IMR-90 (cell line): Measurements from ENCODE around the gene RPS6KA4. TPM values are rescaled to one million over a fixed set of nuclear protein-coding genes. Genes with fewer than 3 reads are reported as not detected.

ENCODE experiments used
- ATAC-seq: fragments of 200-7000 bp; cut with Tn5 transposase; 2 replicates; pipeline ENCODE4 v1.9.1; 2020; ENCODE audit warnings: low read depth, mild to moderate bottlenecking, moderate library complexity
- BruUV-seq: library from RNA; stranded (reverse); fragments of 400-500 nt; replicated peaks from 2 replicates; lab custom pipeline; 2021; lab: Mats Ljungman, UMichigan
- CTCF ChIA-PET: fragments of 300-600 bp; formaldehyde crosslinking; extraction: SDS; loops from one replicate; lab custom pipeline; 2021; ENCODE audit warnings: antibody characterized with exemption; lab: Yijun Ruan, JAX
- POLR2A ChIA-PET: fragments of 300-600 bp; sonication (Branson Sonifier 250); formaldehyde crosslinking; loops from one replicate; lab custom pipeline; 2022; ENCODE audit warnings: antibody characterized with exemption; ENCODE audit not compliant: unreplicated experiment; lab: Charles Lee
- DNase-seq: peaks from one replicate; pipeline ENCODE4 v3.0.0; 2013
- H2AFZ ChIP-seq: replicated peaks from 2 replicates; pipeline ENCODE3; 2013; ENCODE audit warnings: low read length, mild to moderate bottlenecking; ENCODE audit not compliant: poor library complexity
- H2AK5ac ChIP-seq: 2 replicates; pipeline ENCODE4 v1.6.1; 2013; ENCODE audit warnings: low read depth, low read length, inconsistent platforms
- H2AK9ac ChIP-seq: replicated peaks from 2 replicates; pipeline ENCODE3; 2013; ENCODE audit warnings: mild to moderate bottlenecking, low read depth, low read length, moderate library complexity; ENCODE audit not compliant: poor library complexity
- H2BK120ac ChIP-seq: 2 replicates; pipeline ENCODE4 v1.6.1; 2013; ENCODE audit warnings: low read depth, low read length, inconsistent platforms
- H2BK15ac ChIP-seq: 3 replicates; pipeline ENCODE4 v1.6.1; 2013; ENCODE audit warnings: low read depth, low read length, inconsistent platforms
- H2BK20ac ChIP-seq: 2 replicates; pipeline ENCODE4 v1.6.1; 2013; ENCODE audit warnings: low read depth, mild to moderate bottlenecking, inconsistent platforms, low read length, moderate library complexity
- H2BK5ac ChIP-seq: 2 replicates; pipeline ENCODE4 v1.6.1; 2013; ENCODE audit warnings: mild to moderate bottlenecking, low read depth, low read length, inconsistent platforms; ENCODE audit not compliant: poor library complexity, severe bottlenecking
- H3K14ac ChIP-seq: replicated peaks from 2 replicates; pipeline ENCODE4 v1.6.1; 2013; ENCODE audit warnings: low read depth, low read length, inconsistent platforms
- H3K18ac ChIP-seq: 2 replicates; pipeline ENCODE4 v1.6.1; 2013; ENCODE audit warnings: low read depth, low read length, control low read depth
- H3K23ac ChIP-seq: 2 replicates; pipeline ENCODE4 v1.6.1; 2013; ENCODE audit warnings: low read depth, low read length, inconsistent platforms
- H3K27ac ChIP-seq: 2 replicates; pipeline ENCODE4 v1.5.1; 2013; ENCODE audit warnings: mild to moderate bottlenecking, control low read depth, low read length; ENCODE audit not compliant: insufficient read depth
- H3K27me3 ChIP-seq: 2 replicates; pipeline ENCODE4 v1.6.1; 2013; ENCODE audit warnings: low read length; ENCODE audit not compliant: control insufficient read depth, insufficient read depth
- H3K36me3 ChIP-seq: 2 replicates; pipeline ENCODE4 v1.6.1; 2013; ENCODE audit warnings: low read length, mixed read lengths; ENCODE audit not compliant: control insufficient read depth, insufficient read depth
- H3K4ac ChIP-seq: 2 replicates; pipeline ENCODE4 v1.6.1; 2013; ENCODE audit warnings: low read depth, low read length, inconsistent platforms
- H3K4me1 ChIP-seq: 2 replicates; pipeline ENCODE4 v1.6.1; 2013; ENCODE audit warnings: low read length, mixed read lengths; ENCODE audit not compliant: control insufficient read depth, insufficient read depth
- H3K4me2 ChIP-seq: 2 replicates; pipeline ENCODE4 v1.6.1; 2013; ENCODE audit warnings: low read depth, mild to moderate bottlenecking, control low read depth, low read length, moderate library complexity
- H3K4me3 ChIP-seq: 2 replicates; pipeline ENCODE4 v1.5.1; 2013; ENCODE audit warnings: low read depth, mild to moderate bottlenecking, control low read depth, low read length, moderate library complexity; ENCODE audit not compliant: insufficient read depth
- H3K56ac ChIP-seq: 2 replicates; pipeline ENCODE4 v1.6.1; 2013; ENCODE audit warnings: low read length, inconsistent platforms; ENCODE audit not compliant: insufficient read depth; ENCODE audit errors: extremely low read depth
- H3K79me1 ChIP-seq, 2 experiments: 2 replicates each; pipeline ENCODE4 v1.6.1; 2013; ENCODE audit warnings: low read length in 2 of 2, inconsistent platforms in 1 of 2, low read depth in 1 of 2
- H3K9ac ChIP-seq: 2 replicates; pipeline ENCODE4 v1.6.1; 2013; ENCODE audit warnings: low read depth, low read length, control low read depth
- H3K9me1 ChIP-seq: 2 replicates; pipeline ENCODE4 v1.6.1; 2013; ENCODE audit warnings: low read length, inconsistent platforms; ENCODE audit not compliant: insufficient read depth
- H3K9me3 ChIP-seq: 2 replicates; pipeline ENCODE4 v1.6.1; 2013; ENCODE audit warnings: low read length; ENCODE audit not compliant: control insufficient read depth, insufficient read depth
- H4K20me1 ChIP-seq: 2 replicates; pipeline ENCODE4 v1.6.1; 2013; ENCODE audit warnings: low read length, inconsistent platforms; ENCODE audit not compliant: insufficient read depth
- H4K5ac ChIP-seq: 2 replicates; pipeline ENCODE4 v1.6.1; 2013; ENCODE audit warnings: mild to moderate bottlenecking, low read depth, low read length, control low read depth
- H4K8ac ChIP-seq, 2 experiments: 2 replicates each; pipeline ENCODE4 v1.6.1; 2013; ENCODE audit warnings: low read depth in 2 of 2, low read length in 2 of 2, control low read depth in 1 of 2, inconsistent platforms in 1 of 2
- H4K91ac ChIP-seq: 2 replicates; pipeline ENCODE4 v1.6.1; 2013; ENCODE audit warnings: low read depth, low read length, inconsistent platforms; ENCODE audit not compliant: insufficient read depth
- BHLHE40 ChIP-seq: fragments of 150-350 bp; IDR thresholded peaks from 2 replicates; pipeline ENCODE4 v1.6.1; 2016; ENCODE audit warnings: mild to moderate bottlenecking, low read depth, low read length
- CEBPB ChIP-seq: IDR thresholded peaks from 2 replicates; pipeline ENCODE4 v1.6.1; 2012; ENCODE audit warnings: low read depth, low read length, improper control_type of control experiment
- CHD1 ChIP-seq: IDR thresholded peaks from 2 replicates; pipeline ENCODE4 v1.6.1; 2012; ENCODE audit warnings: low read depth, low read length, improper control_type of control experiment
- CTCF ChIP-seq: conservative IDR thresholded peaks from 2 replicates; pipeline ENCODE4 v1.5.1; 2012; ENCODE audit warnings: mild to moderate bottlenecking, low read depth, low read length, improper control_type of control experiment
- ELK1 ChIP-seq: fragments of 150-350 bp; IDR thresholded peaks from 2 replicates; pipeline ENCODE4 v1.6.1; 2016; ENCODE audit warnings: low read depth, mild to moderate bottlenecking, low read length, moderate library complexity, borderline replicate concordance
- MAFK ChIP-seq: IDR thresholded peaks from 2 replicates; pipeline ENCODE4 v1.6.1; 2012; ENCODE audit warnings: low read depth, low read length, improper control_type of control experiment
- MAZ ChIP-seq: IDR thresholded peaks from 2 replicates; pipeline ENCODE4 v1.6.1; 2012; ENCODE audit warnings: low read depth, mild to moderate bottlenecking, low read length, improper control_type of control experiment, moderate library complexity, borderline replicate concordance
- MXI1 ChIP-seq: IDR thresholded peaks from 2 replicates; pipeline ENCODE4 v1.6.1; 2012; ENCODE audit warnings: low read depth, mild to moderate bottlenecking, low read length, moderate library complexity, borderline replicate concordance
- NFE2L2 ChIP-seq: fragments of 150-350 bp; IDR thresholded peaks from 2 replicates; pipeline ENCODE4 v1.6.1; 2016; ENCODE audit warnings: low read depth, mild to moderate bottlenecking, low read length
- POLR2A ChIP-seq: IDR thresholded peaks from 2 replicates; pipeline ENCODE4 v1.6.1; 2012; ENCODE audit warnings: mild to moderate bottlenecking, low read depth, low read length
- RCOR1 ChIP-seq: IDR thresholded peaks from 2 replicates; pipeline ENCODE4 v1.6.1; 2012; ENCODE audit warnings: mild to moderate bottlenecking, low read length, improper control_type of control experiment; ENCODE audit not compliant: insufficient replicate concordance
- RFX5 ChIP-seq: IDR thresholded peaks from 2 replicates; pipeline ENCODE4 v1.8.0; 2012; ENCODE audit warnings: low read depth, mild to moderate bottlenecking, low read length, moderate library complexity
- SMC3 ChIP-seq: fragments of 150-350 bp; IDR thresholded peaks from 2 replicates; pipeline ENCODE4 v1.6.1; 2016; ENCODE audit warnings: low read depth, mild to moderate bottlenecking, antibody characterized with exemption, low read length, moderate library complexity
- USF2 ChIP-seq: fragments of 150-350 bp; IDR thresholded peaks from 2 replicates; pipeline ENCODE4 v1.6.1; 2017; ENCODE audit warnings: mild to moderate bottlenecking, antibody characterized with exemption, low read length, low read depth
- WGBS, 2 experiments: methylation state at CpG; one replicate each; pipeline versions ENCODE4 v1.1.5 to v1.1.7; 2013; ENCODE audit warnings: missing lambda C conversion rate in 2 of 2; ENCODE audit not compliant: insufficient read length in 1 of 2; ENCODE audit errors: extremely low coverage in 2 of 2; 5-methylcytosine and 5-hydroxymethylcytosine counted together
- dilution Hi-C: fragments of 300-500 bp; cut with HindIII; formaldehyde crosslinking; loops from one replicate; pipeline ENCODE4 v1.14.3; 2018; ENCODE audit warnings: low sequenced_read_pairs; ENCODE audit not compliant: unreplicated experiment
- in situ Hi-C: fragments of 300-500 bp; cut with MboI; formaldehyde crosslinking; loops from 3 replicates; pipeline ENCODE4 v1.14.3; 2019; ENCODE audit warnings: low sequenced_read_pairs, inconsistent platforms, mixed read lengths
- intact Hi-C: fragments of 100-400 bp; cut with micrococcal nuclease; formaldehyde crosslinking; loops from 2 replicates; pipeline ENCODE4 v1.10.0; 2022
- polyA plus RNA-seq, 3 experiments: library from polyadenylated mRNA; depleted of rRNA; stranded (reverse); fragments of >200 nt; gene quantifications; 2 replicates each; pipeline ENCODE4 v1.2.3, GENCODE V29; 2012; ENCODE audit warnings: low replicate concordance in 1 of 3
- total RNA-seq: library from RNA; depleted of rRNA; stranded (reverse); fragments of >200 nt; gene quantifications from 2 replicates; pipeline ENCODE4 v1.2.3, GENCODE V29; 2012

The RPS6KA4 gene
- total and polyA plus RNA-seq, 2 of the 4 experiments (the other 2 are of a cell fraction), result 38.8 to 52.9 TPM

GRCh38 chr11:64384981-64385944, 26.3 kb downstream of the RPS6KA4 start:
- 63% methylated on average over 3 of the region's 15 CpGs; no CpG with 5 or more reads in 1 of the 2 experiments for WGBS, 2 experiments
- no peak overlapping the region for H3K56ac ChIP-seq
- H3K4ac ChIP-seq, result no peak overlapping the region
- no peak overlapping the region for H3K27ac ChIP-seq
- CTCF ChIA-PET, result interaction anchor here (0.6 to 0.8 kb wide), 2 partner anchors 11 to 30 kb away, joined by 4 to 5 read pairs; no protein-coding TSS in a partner anchor
- H3K4me1 ChIP-seq, result no peaks in the 10 kb centered on the region
- H3K18ac ChIP-seq, result no peak overlapping the region
- DNase-seq, result no peak
- POLR2A ChIA-PET, result no interaction called here
- H3K9ac ChIP-seq, result no peak overlapping the region
- H4K5ac ChIP-seq, result no peak overlapping the region
- in situ Hi-C loops, result no loop called here
- no peak overlapping the region for H4K8ac ChIP-seq
- no peaks in the 10 kb centered on the region for H4K20me1 ChIP-seq
- no peak overlapping the region for H2BK120ac ChIP-seq
- no peak overlapping the region for H3K4me3 ChIP-seq
- H3K14ac ChIP-seq, result no peak overlapping the region
- 0 out of 2 replicates have a peak, but pooled peaks have one; percentile 22 for ATAC-seq
- H3K27me3 ChIP-seq, result peaks cover 51% of the 10 kb centered on the region
- H2BK15ac ChIP-seq, result no peak overlapping the region
- no peak overlapping the region for H3K4me2 ChIP-seq
- H3K79me1 ChIP-seq, result no peaks in the 10 kb centered on the region
- BruUV-seq, result no TSS peak
- H2BK5ac ChIP-seq, result no peak overlapping the region
- no peak overlapping the region for H2AK9ac ChIP-seq
- TF ChIP-seq RCOR1 (no peak), CHD1 (no peak), ELK1 (no peak), POLR2A (no peak), RFX5 (no peak), CEBPB (no peak), BHLHE40 (no peak), MXI1 (no peak), NFE2L2 (no peak), SMC3 (no peak), MAFK (no peak), MAZ (no peak), USF2 (no peak), CTCF (no peak)
- intact Hi-C loops, result no loop called here
- H3K9me1 ChIP-seq, result 0 out of 2 replicates have a peak, but pooled peaks cover 3% of the 10 kb centered on the region
- H4K91ac ChIP-seq, result no peak overlapping the region
- no peaks in the 10 kb centered on the region for H3K36me3 ChIP-seq
- no peak overlapping the region for H2AK5ac ChIP-seq
- H3K23ac ChIP-seq, result no peak overlapping the region
- no peak overlapping the region for H2AFZ ChIP-seq
- peaks cover 3% of the 10 kb centered on the region for H3K9me3 ChIP-seq
- no peak overlapping the region for H2BK20ac ChIP-seq
- dilution Hi-C loops, result no loop called here
